Common myeloid progenitor, CD34-positive (primary cell): ENCODE results near the gene TRPM6.

Experiments
- CTCF ChIA-PET: fragments of 350-600 bp; sonication (Branson Sonifier 250); formaldehyde crosslinking; loops from one replicate; lab custom pipeline; 2021; ENCODE audit warnings: antibody characterized with exemption; lab: Charles Lee
- POLR2A ChIA-PET: fragments of 350-600 bp; sonication (Branson Sonifier 250); formaldehyde crosslinking; loops from one replicate; lab custom pipeline; 2021; ENCODE audit warnings: antibody characterized with exemption; lab: Charles Lee
- DNase-seq, 3 donors: peaks; one replicate each; pipeline versions ENCODE4 v3.0.0 to v3.0.0-alpha.2; 2013
- H3K27ac ChIP-seq, 2 experiments: 1 replicate in 1 of 2; 2 replicates in 1 of 2; pipeline ENCODE4 v1.7.0; 2013; ENCODE audit warnings: inconsistent platforms in 2 of 2, low read length in 2 of 2, mild to moderate bottlenecking in 2 of 2, low read depth in 1 of 2, moderate library complexity in 1 of 2; ENCODE audit not compliant: severe bottlenecking in 2 of 2, insufficient read depth in 1 of 2, poor library complexity in 1 of 2
- H3K27me3 ChIP-seq, 5 experiments: replicated peaks in 2 of 5; 1 replicate in 3 of 5; 2 replicates in 2 of 5; pipeline versions ENCODE4 v1.6.1 to v1.7.0; 2013; ENCODE audit warnings: low read length in 4 of 5, mild to moderate bottlenecking in 2 of 5, moderate library complexity in 2 of 5, inconsistent platforms in 1 of 5; ENCODE audit not compliant: insufficient read depth in 5 of 5, control insufficient read depth in 4 of 5
- H3K36me3 ChIP-seq, 4 experiments: 1 replicate in 2 of 4; 2 replicates in 2 of 4; pipeline versions ENCODE4 v1.6.1 to v1.7.0; 2013; ENCODE audit warnings: low read length in 3 of 4, control low read depth in 1 of 4, mild to moderate bottlenecking in 1 of 4; ENCODE audit not compliant: control insufficient read depth in 4 of 4, insufficient read depth in 4 of 4
- H3K4me1 ChIP-seq, 4 experiments: 1 replicate in 3 of 4; 2 replicates in 1 of 4; pipeline versions ENCODE4 v1.6.1 to v1.7.1; 2013; ENCODE audit warnings: low read length in 3 of 4, mild to moderate bottlenecking in 3 of 4, control low read depth in 1 of 4, inconsistent platforms in 1 of 4, moderate library complexity in 1 of 4; ENCODE audit not compliant: control insufficient read depth in 4 of 4, insufficient read depth in 4 of 4; ENCODE audit errors: control extremely low read depth in 1 of 4
- H3K4me3 ChIP-seq, 7 experiments: 1 replicate in 4 of 7; 2 replicates in 3 of 7; pipeline versions ENCODE4 v1.5.1 to v1.7.0; 2013; ENCODE audit warnings: mild to moderate bottlenecking in 7 of 7, low read length in 6 of 7, moderate library complexity in 6 of 7, inconsistent platforms in 2 of 7, low read depth in 2 of 7, control low read depth in 1 of 7; ENCODE audit not compliant: insufficient read depth in 4 of 7, control insufficient read depth in 1 of 7; ENCODE audit errors: extremely low read depth in 1 of 7
- H3K9me3 ChIP-seq, 5 experiments: 1 replicate in 4 of 5; 2 replicates in 1 of 5; pipeline versions ENCODE4 v1.6.1 to v1.7.1; 2013; ENCODE audit warnings: low read length in 4 of 5, mild to moderate bottlenecking in 2 of 5, inconsistent platforms in 1 of 5, low read depth in 1 of 5, moderate library complexity in 1 of 5; ENCODE audit not compliant: control insufficient read depth in 4 of 5, insufficient read depth in 2 of 5; ENCODE audit errors: control extremely low read depth in 1 of 5
- WGBS: methylation state at CpG from one replicate; pipeline ENCODE4 v1.1.5; 2013; ENCODE audit not compliant: insufficient coverage; 5-methylcytosine and 5-hydroxymethylcytosine counted together

TRPM6 gene

DNA sequence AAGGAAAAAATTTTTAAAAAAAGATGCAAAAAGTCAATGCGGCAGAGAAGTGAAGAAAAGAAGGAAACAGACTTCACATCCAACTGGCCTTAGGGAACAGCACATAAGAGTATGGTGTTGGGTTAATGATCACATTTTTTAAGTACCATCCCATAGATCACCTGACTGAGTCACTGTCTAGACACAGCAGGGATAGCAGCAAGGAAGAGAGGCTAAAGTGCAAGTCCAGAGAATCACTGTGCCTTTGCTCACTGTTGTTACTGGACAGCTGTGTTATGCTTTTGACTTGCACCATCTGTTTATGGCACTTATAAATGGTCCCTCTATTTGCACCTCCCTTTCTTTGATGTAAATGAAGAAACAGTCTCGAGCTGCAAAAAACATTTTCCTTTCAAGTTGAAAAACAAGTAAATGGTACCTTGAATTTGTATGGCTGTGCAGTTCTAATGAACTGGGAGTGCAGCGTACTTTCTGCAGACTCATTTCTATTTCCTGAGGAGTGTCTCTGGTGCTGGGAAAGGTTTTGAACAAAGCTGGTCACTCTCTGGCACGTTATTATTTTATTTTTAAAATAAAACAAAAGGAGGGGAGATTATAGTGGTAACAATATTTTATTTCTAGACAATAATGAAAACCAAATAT lies 84.2 kb downstream of the TRPM6 start:
- ChIA-PET CTCF (no interaction called here), POLR2A (no interaction called here)
- H3K27me3 ChIP-seq = no peaks in the 10 kb centered on the region
- no peak for DNase-seq
- H3K4me1 ChIP-seq = no peaks in the 10 kb centered on the region
- H3K4me3 ChIP-seq = no peak overlapping the region
- H3K36me3 ChIP-seq = no peaks in the 10 kb centered on the region
- WGBS = 29% methylated on average over 1 of the region's 4 CpGs
- no peak overlapping the region for H3K27ac ChIP-seq
- H3K9me3 ChIP-seq = no peaks in the 10 kb centered on the region

DNA sequence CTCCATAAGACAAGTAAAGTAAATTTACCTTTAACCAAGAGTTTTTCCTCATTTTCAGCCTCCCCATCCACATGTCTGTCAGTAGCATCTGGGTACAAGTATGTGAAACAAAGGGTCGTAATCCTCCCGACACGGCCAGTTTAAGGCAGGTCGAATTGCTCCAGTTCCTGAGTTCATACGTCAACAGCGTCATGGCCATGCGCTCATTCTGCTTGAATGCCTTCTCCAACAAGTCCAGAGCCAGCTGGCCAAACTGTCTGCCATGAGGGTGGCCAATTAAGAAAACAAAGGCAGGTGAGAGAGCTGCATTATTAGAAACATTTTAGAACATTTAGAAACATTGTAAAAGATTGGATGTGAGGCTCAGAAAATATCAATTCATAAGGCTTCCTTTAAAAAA lies 87.5 kb downstream of the TRPM6 start:
- WGBS = 96% methylated on average over 5 of the region's 7 CpGs
- Histone ChIP-seq H3K36me3 (no peaks in the 10 kb centered on the region), H3K4me3 (no peak overlapping the region), H3K27me3 (no peaks in the 10 kb centered on the region), H3K27ac (no peak overlapping the region), H3K9me3 (no peaks in the 10 kb centered on the region), H3K4me1 (no peaks in the 10 kb centered on the region)
- ChIA-PET CTCF (interaction anchor here (0.6 to 1.6 kb wide), 2 partner anchors 17 to 227 kb away, joined by 3 read pairs; partner anchors contain the start of gene CARNMT1), POLR2A (no interaction called here)
- no peak for DNase-seq

DNA sequence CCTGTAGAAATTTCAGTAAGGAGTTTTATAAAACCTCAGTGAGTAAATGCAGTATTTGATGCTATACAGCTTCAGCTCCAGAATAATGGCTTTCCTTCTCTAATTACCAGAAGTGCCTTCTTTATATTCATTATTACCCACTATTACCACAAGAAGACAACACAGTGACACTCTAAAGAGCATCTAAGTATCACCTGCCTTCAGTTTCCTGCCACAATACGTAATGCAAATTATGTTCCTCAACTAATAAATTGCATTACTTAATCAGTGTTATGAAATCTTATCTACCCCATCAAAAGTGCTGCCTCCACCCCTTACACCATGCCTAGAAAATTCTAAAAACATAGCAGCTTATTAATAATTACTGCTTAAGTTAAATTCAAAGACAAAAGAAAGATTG lies 91.9 kb downstream of the TRPM6 start:
- Histone ChIP-seq H3K9me3 (no peaks in the 10 kb centered on the region), H3K4me1 (no peaks in the 10 kb centered on the region), H3K36me3 (no peaks in the 10 kb centered on the region), H3K27ac (no peak overlapping the region), H3K27me3 (no peaks in the 10 kb centered on the region), H3K4me3 (no peak overlapping the region)
- WGBS = no CpG with 5 or more reads among the region's 1 CpG
- ChIA-PET CTCF (no interaction called here), POLR2A (no interaction called here)
- DNase-seq = no peak

DNA sequence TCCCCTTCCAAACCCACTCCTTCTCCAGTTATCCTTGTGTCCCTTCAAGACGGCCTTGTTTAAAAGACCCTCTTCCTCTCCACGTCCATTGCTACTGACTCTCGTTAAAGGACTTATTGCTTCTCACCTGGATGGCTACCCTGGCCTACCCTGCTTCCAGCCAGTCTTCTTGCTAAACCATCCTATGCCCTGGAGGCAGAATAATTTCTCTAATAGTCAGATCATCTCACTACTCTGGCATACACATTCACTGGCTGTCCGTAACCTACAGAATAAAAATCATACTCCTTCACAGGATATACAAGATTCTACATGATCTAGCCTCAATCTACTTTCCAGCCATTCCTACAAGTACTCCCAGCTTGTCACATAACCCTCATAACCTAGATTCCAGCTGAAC lies 92.6 kb downstream of the TRPM6 start:
- CTCF ChIA-PET = interaction anchor here (0.5 kb wide), 1 partner anchor 218 kb away, joined by 3 read pairs; no protein-coding TSS in a partner anchor

DNA sequence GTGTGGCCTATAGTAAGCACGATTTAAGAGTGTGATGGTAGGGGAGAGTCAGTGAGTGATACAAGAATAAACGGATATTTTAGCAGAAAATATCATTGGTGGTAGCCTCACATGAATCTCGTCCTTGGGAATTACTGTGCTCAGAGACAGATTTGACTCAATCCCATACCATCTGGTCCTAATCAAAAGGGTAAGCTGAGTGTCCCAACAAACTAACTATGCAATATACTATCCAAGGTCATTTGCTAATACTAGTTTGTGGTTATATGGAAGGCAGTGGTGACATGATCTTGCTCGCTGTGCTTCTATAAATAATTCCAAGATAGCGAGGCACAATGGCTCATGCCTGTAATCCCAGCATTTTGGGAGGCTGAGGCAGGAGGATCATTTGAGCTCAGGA lies 103.2 kb downstream of the TRPM6 start:
- WGBS = 100% methylated on average over 5 of the region's 5 CpGs
- H3K4me3 ChIP-seq = no peak overlapping the region
- DNase-seq = no peak

More for the DNA sequence above, 92.6 kb downstream of the TRPM6 start:
- no peak overlapping the region for H3K27ac ChIP-seq
- H3K36me3 ChIP-seq = no peaks in the 10 kb centered on the region
- POLR2A ChIA-PET = no interaction called here
- no peaks in the 10 kb centered on the region for H3K4me1 ChIP-seq
- H3K4me3 ChIP-seq = no peak overlapping the region
- DNase-seq = no peak
- 98% methylated on average over 4 of the region's 4 CpGs for WGBS
- no peaks in the 10 kb centered on the region for H3K9me3 ChIP-seq
- no peaks in the 10 kb centered on the region for H3K27me3 ChIP-seq

DNA sequence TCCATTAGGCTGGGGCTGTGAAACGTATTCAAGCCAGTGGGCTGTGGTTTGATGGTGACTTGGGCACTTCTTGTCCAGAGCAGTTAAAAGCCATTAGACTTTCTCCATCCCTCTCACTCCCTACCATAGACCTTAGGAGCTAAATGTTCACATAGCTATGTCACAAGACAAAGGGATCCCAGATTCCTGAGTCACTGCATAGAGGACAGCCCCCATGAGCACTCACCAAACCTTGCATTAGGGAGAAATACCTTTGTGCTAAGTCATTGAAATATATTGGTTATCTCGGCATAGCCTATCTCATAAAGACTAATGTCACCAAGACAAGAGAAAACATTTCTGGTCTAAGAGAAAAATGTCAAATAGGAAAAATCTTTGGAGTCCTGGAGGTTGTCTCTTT lies 104.3 kb downstream of the TRPM6 start:
- Histone ChIP-seq H3K36me3 (no peaks in the 10 kb centered on the region), H3K27me3 (peaks cover 0 to 2% (median 0%) of the 10 kb centered on the region in 5 experiments), H3K27ac (no peak overlapping the region), H3K4me1 (no peaks in the 10 kb centered on the region), H3K9me3 (no peaks in the 10 kb centered on the region), H3K4me3 (no peak overlapping the region)
- WGBS = no CpG with 5 or more reads among the region's 2 CpGs
- CTCF ChIA-PET = interaction anchor here (0.8 to 3.2 kb wide), 7 partner anchors 10 to 295 kb away, joined by 3 to 12 read pairs (median 3); no protein-coding TSS in a partner anchor
- POLR2A ChIA-PET = no interaction called here
- DNase-seq = no peak

More for the DNA sequence above, 103.2 kb downstream of the TRPM6 start:
- H3K36me3 ChIP-seq = no peaks in the 10 kb centered on the region
- H3K27me3 ChIP-seq = peaks cover 0 to 2% (median 0%) of the 10 kb centered on the region in 5 experiments
- H3K4me1 ChIP-seq = no peaks in the 10 kb centered on the region
- no peaks in the 10 kb centered on the region for H3K9me3 ChIP-seq
- CTCF ChIA-PET = interaction anchor here (3.2 kb wide), 1 partner anchor 11 kb away, joined by 12 read pairs; no protein-coding TSS in a partner anchor
- H3K27ac ChIP-seq = no peak overlapping the region
- POLR2A ChIA-PET = no interaction called here

DNA sequence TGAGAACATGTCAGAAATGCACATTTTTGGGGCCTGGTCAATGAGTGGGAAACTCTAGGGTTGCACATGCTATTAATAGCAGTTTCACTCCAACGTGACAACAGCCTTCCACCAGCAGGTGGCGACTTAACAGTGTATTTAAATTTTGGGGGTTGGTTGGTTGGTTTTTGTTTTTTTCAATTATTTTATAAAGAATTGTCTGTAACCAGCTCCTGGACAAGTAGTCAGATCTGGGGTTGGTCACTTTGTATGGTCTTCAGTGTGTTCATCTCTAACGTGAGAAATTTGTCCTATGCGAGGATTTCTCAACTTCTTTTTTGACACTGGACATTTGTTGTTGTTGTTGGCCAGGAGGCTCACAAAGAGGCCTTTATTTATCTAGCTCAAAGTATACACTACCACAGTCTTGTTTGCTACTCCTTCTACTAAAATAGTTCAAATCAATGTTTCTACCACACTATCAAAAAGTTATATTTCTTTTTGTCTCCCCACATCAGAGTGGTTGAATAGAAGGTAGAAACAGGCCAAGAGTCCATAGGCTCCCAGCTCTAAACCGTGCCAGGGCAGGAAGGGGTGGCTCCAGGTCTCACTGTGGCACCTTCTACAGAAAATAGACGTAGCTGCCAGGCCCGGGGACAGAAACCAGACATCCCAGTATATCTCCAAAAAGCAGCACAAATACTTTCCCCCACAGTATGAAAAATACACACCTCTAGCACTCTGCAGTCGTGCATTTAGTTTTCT lies 110.4 kb downstream of the TRPM6 start:
- DNase-seq = peak; percentile 63 to 80 (median 78)
- H3K27ac ChIP-seq = no peak overlapping the region

More for the DNA sequence above, 110.4 kb downstream of the TRPM6 start:
- Histone ChIP-seq H3K27me3 (no peaks in the 10 kb centered on the region), H3K36me3 (no peaks in the 10 kb centered on the region), H3K4me1 (no peaks in the 10 kb centered on the region), H3K4me3 (no peak overlapping the region), H3K9me3 (no peaks in the 10 kb centered on the region)
- ChIA-PET CTCF (interaction anchor here (0.8 to 11.3 kb wide), 14 partner anchors 9 to 299 kb away, joined by 3 to 208 read pairs (median 4); partner anchors contain the start of genes C9orf40 and CARNMT1), POLR2A (no interaction called here)
- 61% methylated on average over 5 of the region's 8 CpGs for WGBS
